GM21825 (cell line): ENCODE results near the gene ALS2CL.
A peak's percentile ranks its signal among the peaks of the same experiment; 100 is the strongest.

Experiments used
- ATAC-seq: cut with Tn5 transposase; IDR thresholded peaks from one replicate; pipeline ENCODE4 v1.9.1; 2021; ENCODE audit warnings: mild to moderate bottlenecking, moderate library complexity; ENCODE audit not compliant: unreplicated experiment

The ALS2CL gene

GRCh38 chr3:46643701-46644100 is 49.8 kb downstream of the ALS2CL start:
- ATAC-seq = no peak

DNA sequence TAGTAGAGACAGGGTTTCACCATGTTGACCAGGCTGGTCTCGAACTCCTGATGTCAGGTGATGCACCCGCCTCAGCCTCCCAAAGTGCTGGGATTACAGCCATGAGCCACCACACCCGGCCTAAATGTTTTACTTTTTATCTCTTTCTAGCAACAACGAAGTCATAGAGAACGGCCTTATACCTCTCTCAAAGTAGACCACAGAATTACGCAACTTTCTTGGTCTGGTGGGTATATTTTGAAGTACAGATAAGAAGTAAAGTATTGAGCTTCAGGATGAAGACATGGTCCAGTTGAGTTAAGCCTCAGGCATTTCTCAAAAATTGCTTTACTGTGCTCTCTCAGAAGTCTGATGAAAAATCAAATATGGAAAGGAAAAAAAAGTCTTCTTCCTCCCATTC is 50.5 kb downstream of the ALS2CL start:
- no peak for ATAC-seq

DNA sequence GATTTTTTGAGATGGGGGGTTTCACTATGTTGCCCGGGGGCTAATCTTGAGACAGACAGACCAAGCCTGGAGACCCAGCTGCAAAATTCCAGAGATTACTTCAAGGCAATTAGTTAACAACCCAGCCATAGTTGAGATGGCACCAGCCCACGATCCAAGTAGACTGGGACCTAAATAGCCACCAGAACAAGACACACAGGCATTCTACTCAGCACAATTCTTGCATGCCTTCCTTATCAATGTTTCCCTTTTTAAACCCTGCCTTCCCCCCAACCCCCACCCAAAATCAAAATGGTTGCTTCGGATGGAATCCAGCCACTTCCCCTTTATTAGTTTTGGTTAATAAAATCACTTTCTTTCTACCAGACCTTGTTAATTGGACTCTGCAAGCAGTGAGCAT is 52.6 kb downstream of the ALS2CL start:
- ATAC-seq = no peak

- no peak for ATAC-seq
Observed at GRCh38 chr3:46639221-46639620, 54.3 kb downstream of the ALS2CL start.

GRCh38 chr3:46634856-46635255 is 58.6 kb downstream of the ALS2CL start:
- no peak for ATAC-seq

- ATAC-seq = no peak
Observed at GRCh38 chr3:46632792-46633191, 60.7 kb downstream of the ALS2CL start.

DNA sequence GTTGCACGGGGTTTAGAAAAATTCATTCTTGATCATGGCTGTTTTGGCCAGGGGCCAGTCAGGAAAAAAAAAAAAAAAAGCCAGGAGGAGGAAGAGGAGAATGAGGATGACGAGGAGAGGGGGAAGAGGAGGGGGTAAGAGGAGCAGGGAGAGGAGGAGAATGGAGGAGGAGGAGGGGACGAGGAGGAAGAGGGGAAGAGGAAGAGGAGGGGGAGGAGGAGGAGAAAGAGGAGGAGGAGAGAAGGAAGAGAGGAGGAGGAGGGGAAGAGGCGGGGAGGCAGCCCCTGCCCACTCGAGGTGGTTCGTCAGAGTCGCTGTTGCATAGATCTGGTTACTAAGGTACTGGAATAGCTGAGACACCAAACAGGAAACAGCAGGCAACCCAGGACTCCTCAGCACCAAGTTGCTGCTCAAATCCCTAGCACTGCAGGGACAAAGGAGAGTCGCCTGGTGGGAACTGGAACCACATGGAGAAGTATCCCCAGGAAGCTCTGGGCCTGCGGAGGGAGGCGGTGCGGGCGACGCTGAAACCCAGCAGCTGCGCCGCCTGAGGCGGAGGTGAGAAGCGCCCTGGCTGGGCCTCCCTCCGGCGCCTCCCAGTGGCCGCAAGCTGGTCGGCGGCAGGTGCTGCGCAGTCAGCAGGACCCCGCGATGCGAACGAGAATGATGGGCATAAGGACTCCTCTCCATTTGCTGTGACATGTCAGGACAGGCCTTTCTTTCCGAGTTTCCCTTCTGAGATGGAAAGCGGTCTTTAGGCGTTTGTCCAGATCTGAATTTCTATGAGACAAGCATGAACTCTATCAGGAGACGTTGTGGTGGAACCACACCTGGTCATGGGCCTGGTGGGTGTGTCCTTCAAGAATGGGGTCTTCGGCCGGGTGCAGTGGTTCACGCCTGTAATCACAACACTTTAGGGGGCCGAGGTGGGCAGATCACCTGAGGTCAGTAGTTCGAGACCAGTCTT is 63.6 kb downstream of the ALS2CL start:
- peak; percentile 74 for ATAC-seq

- no peak for ATAC-seq
Observed at GRCh38 chr3:46628901-46629369, 64.5 kb downstream of the ALS2CL start.

DNA sequence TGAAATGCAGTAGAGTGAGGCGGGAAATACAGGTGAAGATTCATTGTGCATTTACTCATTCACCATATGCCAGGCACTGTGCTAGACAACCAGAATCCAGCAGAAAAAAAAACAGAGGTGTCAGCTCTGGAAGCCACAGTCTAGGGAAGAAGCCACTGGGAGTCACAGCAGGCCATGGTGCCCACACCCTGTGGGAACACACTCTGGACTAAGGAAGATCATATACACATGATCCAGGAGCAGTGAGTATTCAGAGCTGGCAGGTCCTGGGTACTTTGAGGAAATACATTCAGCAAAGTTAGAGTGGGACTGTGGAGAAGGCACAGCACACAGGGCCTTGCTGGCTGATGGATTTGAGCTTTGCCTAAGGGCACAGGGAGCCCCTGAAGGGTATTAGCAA is 66.4 kb downstream of the ALS2CL start:
- no peak for ATAC-seq

- ATAC-seq = no peak
Observed at GRCh38 chr3:46626039-46626438, 67.4 kb downstream of the ALS2CL start.

- ATAC-seq = no peak
Observed at GRCh38 chr3:46624975-46625490, 68.4 kb downstream of the ALS2CL start.

- ATAC-seq = no peak
Observed at GRCh38 chr3:46624533-46624932, 68.9 kb downstream of the ALS2CL start.

DNA sequence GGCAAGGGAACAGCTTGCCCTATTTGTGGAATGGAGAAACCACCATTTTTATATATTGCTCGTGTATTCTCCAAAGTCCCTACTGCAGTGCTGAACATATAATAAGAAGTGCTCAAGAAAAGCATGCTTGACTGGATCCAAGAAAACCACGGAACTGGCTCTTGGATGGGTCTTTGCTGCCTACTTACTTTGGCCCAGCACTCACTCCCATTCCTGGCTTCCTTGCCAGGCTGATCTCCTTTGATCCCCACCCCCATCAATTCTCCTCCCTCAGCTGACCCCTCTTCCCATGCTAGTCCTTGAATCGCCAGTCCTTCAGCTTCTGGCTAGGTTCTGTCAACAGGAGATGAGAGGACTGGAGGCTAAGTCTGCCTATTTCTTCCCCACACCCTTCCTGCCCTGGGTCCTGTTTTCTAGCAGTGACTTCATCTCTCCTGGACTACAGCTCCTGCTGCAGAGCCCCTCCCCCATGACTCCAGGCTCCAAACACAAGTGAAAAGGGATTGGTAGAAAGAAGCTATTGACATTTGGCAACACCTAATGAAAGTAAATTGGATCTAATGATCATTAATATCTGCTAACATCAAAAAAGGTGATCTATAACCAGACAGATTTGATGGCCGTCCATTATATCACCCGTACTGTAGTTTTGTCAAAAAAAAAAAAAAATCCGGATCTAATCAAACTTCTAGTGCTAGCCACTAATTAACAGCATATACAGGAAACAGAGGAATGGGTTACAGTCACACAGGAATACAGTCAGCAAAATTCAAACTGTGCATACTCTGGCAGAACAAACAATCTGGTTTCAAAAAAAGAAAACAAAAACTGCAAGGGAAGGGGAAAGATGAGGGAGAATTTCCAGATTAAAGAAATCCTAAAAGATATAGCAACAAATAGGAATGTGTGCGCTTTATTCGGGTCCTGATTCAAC is 73.4 kb downstream of the ALS2CL start:
- no peak for ATAC-seq
